Skin of body (tissue), 3 donors: ENCODE results near the gene AP4S1. TPM values are rescaled to one million over a fixed set of nuclear protein-coding genes. Genes with fewer than 3 reads are reported as not detected.

Experiments used
- DNase-seq: peaks from one replicate; lab custom pipeline; 2025; lab: John Stamatoyannopoulos, UW
- small RNA-seq: library from RNA; depleted of rRNA; stranded (forward); fragments of <200 nt; gene quantifications from one replicate; pipeline ENCODE3, GENCODE V24; 2014; ENCODE audit warnings: low replicate concordance
- total RNA-seq: library from RNA; depleted of rRNA; stranded (reverse); fragments of >200 nt; gene quantifications from one replicate; pipeline ENCODE4 v1.2.3, GENCODE V29; 2014

Gene AP4S1
- total RNA-seq, 1 donor from 2014 or later: 10.9 TPM

DNA sequence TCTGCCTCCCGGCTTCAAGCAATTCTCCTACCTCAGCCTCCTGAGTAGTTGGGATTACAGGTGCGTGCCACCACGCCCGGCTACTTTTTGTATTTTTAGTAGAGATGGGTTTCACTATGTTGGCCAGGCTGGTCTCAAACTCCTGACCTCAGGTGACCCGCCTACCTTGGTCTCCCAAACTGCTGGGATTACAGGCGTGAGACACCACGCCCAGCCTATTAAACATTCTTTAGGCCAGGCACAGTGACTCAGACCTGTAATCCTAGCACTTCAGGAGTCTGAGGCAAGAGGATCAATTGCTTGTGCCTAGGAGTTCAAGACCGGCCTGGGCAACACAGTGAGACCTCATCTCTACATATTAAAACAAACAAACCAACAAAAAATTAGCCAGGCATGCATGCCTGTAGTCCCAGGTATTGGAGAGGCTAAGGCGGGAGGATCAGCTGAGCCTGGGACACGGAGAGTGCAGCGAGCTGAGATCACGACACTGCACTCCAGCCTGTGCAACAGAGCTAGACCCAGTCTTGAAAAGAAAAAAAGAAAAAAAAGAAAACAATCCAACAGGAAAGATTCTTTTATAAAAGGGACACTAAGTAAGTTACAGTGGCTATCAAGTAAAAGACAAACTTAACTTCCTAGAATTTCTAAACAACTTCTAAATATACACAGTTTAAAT lies 111.9 kb downstream of the AP4S1 start:
- no peak for DNase-seq

DNA sequence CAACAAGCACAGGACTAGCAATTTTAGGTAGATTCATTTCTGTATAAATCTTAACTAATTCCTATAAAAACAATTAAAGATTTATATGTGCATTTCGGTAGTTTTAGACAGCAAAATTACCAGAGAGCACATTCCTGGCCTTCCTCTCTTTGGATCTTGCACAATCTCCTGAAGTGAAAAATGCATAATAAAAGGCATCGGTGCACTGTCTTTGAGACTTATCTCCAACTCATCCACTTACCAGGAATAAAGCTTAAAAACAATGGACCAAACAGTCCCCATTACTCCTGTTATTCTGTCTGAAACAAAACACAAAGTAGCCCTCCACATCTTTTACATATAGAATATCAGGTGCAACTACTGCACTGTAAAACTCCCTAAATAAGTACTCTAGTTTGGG lies 112.9 kb downstream of the AP4S1 start:
- no peak for DNase-seq

DNA sequence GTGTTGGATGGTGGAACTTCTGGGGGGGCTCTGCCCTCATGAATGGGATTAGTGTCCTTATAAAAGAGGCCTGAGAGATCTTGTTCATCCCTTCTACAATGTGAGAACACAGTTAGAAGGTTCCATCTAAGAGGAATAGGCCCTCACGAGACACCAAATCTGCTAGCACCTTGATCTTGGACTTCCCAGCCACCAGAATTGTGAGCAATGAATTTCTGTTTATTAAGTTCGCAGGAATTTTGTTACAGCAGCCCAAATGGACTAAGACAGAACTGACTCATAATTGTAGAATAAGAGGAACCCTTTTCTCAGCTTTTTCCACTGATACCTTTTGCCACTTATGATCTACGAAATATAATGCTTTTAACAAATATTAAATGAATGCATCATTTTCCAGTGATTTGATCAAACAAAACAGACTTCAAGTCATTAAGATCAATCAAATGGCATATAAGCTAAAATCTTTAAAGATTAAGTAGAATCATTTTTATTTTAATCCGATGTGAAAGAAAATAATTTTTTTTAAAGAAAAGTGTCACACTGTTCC lies 113.9 kb downstream of the AP4S1 start:
- DNase-seq: no peak

DNA sequence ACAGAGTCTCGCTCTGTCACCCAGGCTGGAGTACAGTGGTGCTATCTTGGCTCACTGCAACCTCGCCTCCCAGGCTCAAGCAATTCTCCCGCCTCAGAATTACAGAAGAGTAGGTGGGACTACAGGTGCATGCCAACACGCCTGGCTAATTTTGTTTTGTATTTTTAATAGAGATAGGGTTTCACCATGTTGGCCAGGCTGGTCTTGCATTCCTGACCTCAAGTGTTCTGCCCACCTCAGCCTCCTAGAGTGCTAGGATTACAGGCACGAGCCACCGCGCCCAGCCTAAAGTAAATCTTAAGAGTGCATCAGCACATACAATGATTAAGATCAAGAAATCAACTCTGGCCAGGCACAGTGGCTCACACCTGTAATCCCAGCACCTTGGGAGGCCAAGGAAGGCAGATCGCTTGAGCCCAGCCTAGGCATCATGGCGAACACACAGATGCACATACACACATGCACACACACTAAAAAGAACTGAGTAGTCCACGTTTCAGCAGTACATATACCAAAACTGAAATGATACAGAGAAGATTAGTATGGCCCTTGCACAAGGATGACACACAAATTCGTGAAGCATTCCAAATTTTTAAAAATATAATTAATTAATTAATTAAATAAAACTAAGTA lies 117.1 kb downstream of the AP4S1 start:
- no peak for DNase-seq

Small RNA genes within 50 kb of the gene (small RNA-seq; reads per million reads assigned to genes)
- gene MIR624 (0.45 reads per million, percentile 56 among the genes with 10 or more reads in this experiment), gene RNU6-541P (not detected)

Other genes with a start within 250 kb of the AP4S1 start
- gene COCH, start 151.1 kb upstream of the AP4S1 start, total RNA-seq: 7.9 TPM
- gene STRN3, start 730 bp downstream of the AP4S1 start, total RNA-seq: 60.6 TPM
- gene HECTD1, start 182.1 kb downstream of the AP4S1 start, total RNA-seq: 273 TPM